GM18499 (cell line): ENCODE measurements around the gene LIPE.

ENCODE experiments used
- ATAC-seq: cut with Tn5 transposase; IDR thresholded peaks from one replicate; pipeline ENCODE4 v1.9.1; 2021; ENCODE audit warnings: moderate number of reproducible peaks; ENCODE audit not compliant: insufficient read depth, unreplicated experiment

Gene LIPE

GRCh38 chr19:42386974-42387707 is 40.0 kb downstream of the LIPE start:
- ATAC-seq = no peak

GRCh38 chr19:42380155-42380554 is 47.0 kb downstream of the LIPE start:
- ATAC-seq = no peak

GRCh38 chr19:42378225-42379215 is 48.7 kb downstream of the LIPE start:
- no peak for ATAC-seq

GRCh38 chr19:42376177-42376555 is 51.0 kb downstream of the LIPE start:
- no peak for ATAC-seq

GRCh38 chr19:42375415-42376176 is 51.6 kb downstream of the LIPE start:
- ATAC-seq = no peak

- ATAC-seq = no peak
These were observed 52.3 kb downstream of the LIPE start for GRCh38 chr19:42374826-42375376.

- no peak for ATAC-seq
These were observed 56.5 kb downstream of the LIPE start for GRCh38 chr19:42370626-42371175.

- no peak for ATAC-seq
These were observed 57.1 kb downstream of the LIPE start for GRCh38 chr19:42370068-42370520.

GRCh38 chr19:42369433-42370067 is 57.6 kb downstream of the LIPE start:
- no peak for ATAC-seq

GRCh38 chr19:42368765-42369164 is 58.4 kb downstream of the LIPE start:
- no peak for ATAC-seq

- no peak for ATAC-seq
These were observed 58.8 kb downstream of the LIPE start for GRCh38 chr19:42368360-42368759.

GRCh38 chr19:42367929-42368328 is 59.3 kb downstream of the LIPE start:
- no peak for ATAC-seq

- no peak for ATAC-seq
These were observed 60.5 kb downstream of the LIPE start for GRCh38 chr19:42366673-42367072.

- ATAC-seq = no peak
These were observed 63.4 kb downstream of the LIPE start for GRCh38 chr19:42363614-42364346.

GRCh38 chr19:42362891-42363440 is 64.2 kb downstream of the LIPE start:
- no peak for ATAC-seq

- no peak for ATAC-seq
These were observed 64.8 kb downstream of the LIPE start for GRCh38 chr19:42362342-42362741.

GRCh38 chr19:42361545-42361910 is 65.7 kb downstream of the LIPE start:
- ATAC-seq = no peak

GRCh38 chr19:42360787-42361544 is 66.2 kb downstream of the LIPE start:
- no peak for ATAC-seq
